Measurements from ENCODE around the gene CERS4. TPM values are rescaled to one million over a fixed set of nuclear protein-coding genes. Genes with fewer than 3 reads are reported as not detected.

Gene CERS4
- total and polyA plus RNA-seq, 2 donors from 2014 or later, result 36.5 to 65.5 TPM

- intact Hi-C loops (cut with DNase I), result no loop called here
- DNase-seq, result no peak
- peaks cover 0 to 14% (median 10%) of the 10 kb centered on the region in 3 donors for H3K4me1 ChIP-seq (ENCODE audit: control insufficient read depth in 2 of 3, insufficient read depth in 2 of 3, low read depth in 1 of 3, low read length in 3 of 3)
- no peak for TF ChIP-seq CTCF (IDR thresholded peaks at IDR 0.05; ENCODE audit: borderline replicate concordance, extremely low read depth, insufficient read depth)
- H3K27ac ChIP-seq (ENCODE audit: low read depth in 2 of 2, low read length in 2 of 2), result peak overlapping the region; percentile 56 to 80
- no peaks in the 10 kb centered on the region for H3K27me3 ChIP-seq (ENCODE audit: control insufficient read depth, insufficient read depth, low read length)
- peak overlapping the region in 1 of 3 donors; percentile 30 for H3K4me3 ChIP-seq (ENCODE audit: low read length in 3 of 3)
- no peaks in the 10 kb centered on the region for H3K36me3 ChIP-seq (ENCODE audit: control insufficient read depth in 2 of 3, insufficient read depth in 3 of 3, low read length in 3 of 3)
- H3K9ac ChIP-seq (ENCODE audit: low read length in 3 of 3), result peak overlapping the region in 1 of 3 donors; percentile 38
- no peaks in the 10 kb centered on the region for H3K9me3 ChIP-seq (ENCODE audit: control insufficient read depth in 2 of 3, insufficient read depth in 1 of 3, low read length in 3 of 3)
- FAIRE-seq, result no peak
Measured at GRCh38 chr19:8239528-8240273, 30.5 kb downstream of the CERS4 start.

GRCh38 chr19:8240274-8241229 lies 31.4 kb downstream of the CERS4 start:
- Histone ChIP-seq H3K9ac (ENCODE audit: low read length in 3 of 3) (peak overlapping the region in 1 of 3 donors; percentile 65), H3K4me1 (ENCODE audit: control insufficient read depth in 2 of 3, insufficient read depth in 2 of 3, low read depth in 1 of 3, low read length in 3 of 3) (peaks cover 0 to 14% (median 10%) of the 10 kb centered on the region in 3 donors), H3K4me3 (ENCODE audit: low read length in 3 of 3) (peak overlapping the region in 1 of 3 donors; percentile 30), H3K27ac (ENCODE audit: low read depth in 2 of 2, low read length in 2 of 2) (peak overlapping the region; percentile 56 to 80), H3K9me3 (ENCODE audit: control insufficient read depth in 2 of 3, insufficient read depth in 1 of 3, low read length in 3 of 3) (no peaks in the 10 kb centered on the region), H3K36me3 (ENCODE audit: control insufficient read depth in 2 of 3, insufficient read depth in 3 of 3, low read length in 3 of 3) (no peaks in the 10 kb centered on the region), H3K27me3 (ENCODE audit: control insufficient read depth, insufficient read depth, low read length) (no peaks in the 10 kb centered on the region)
- DNase-seq, result peak; percentile 88 to 95 (median 93)
- no peak for TF ChIP-seq CTCF (IDR thresholded peaks at IDR 0.05; ENCODE audit: borderline replicate concordance, extremely low read depth, insufficient read depth)
- FAIRE-seq, result no peak
- intact Hi-C loops (cut with DNase I), result no loop called here

GRCh38 chr19:8241646-8242045 lies 32.5 kb downstream of the CERS4 start:
- TF ChIP-seq CTCF (IDR thresholded peaks at IDR 0.05; ENCODE audit: borderline replicate concordance, extremely low read depth, insufficient read depth), result no peak
- Histone ChIP-seq H3K4me1 (ENCODE audit: control insufficient read depth in 2 of 3, insufficient read depth in 2 of 3, low read depth in 1 of 3, low read length in 3 of 3) (peaks cover 0 to 14% (median 10%) of the 10 kb centered on the region in 3 donors), H3K4me3 (ENCODE audit: low read length in 3 of 3) (no peak overlapping the region), H3K27me3 (ENCODE audit: control insufficient read depth, insufficient read depth, low read length) (no peaks in the 10 kb centered on the region), H3K9ac (ENCODE audit: low read length in 3 of 3) (no peak overlapping the region), H3K9me3 (ENCODE audit: control insufficient read depth in 2 of 3, insufficient read depth in 1 of 3, low read length in 3 of 3) (no peaks in the 10 kb centered on the region), H3K27ac (ENCODE audit: low read depth in 2 of 2, low read length in 2 of 2) (no peak overlapping the region), H3K36me3 (ENCODE audit: control insufficient read depth in 2 of 3, insufficient read depth in 3 of 3, low read length in 3 of 3) (no peaks in the 10 kb centered on the region)
- no peak for DNase-seq
- no peak for FAIRE-seq
- intact Hi-C loops (cut with DNase I), result no loop called here

Measured in kidney (tissue), 14 donors.